Stimulated activated CD8-positive, alpha-beta memory T cell treated with anti-CD3 and anti-CD28 coated beads, Interleukin-2, amount 100 ng/mL, for 48 hours (primary cell): Measurements from ENCODE around the gene CRLF1.

Source experiments
- DNase-seq, 2 donors: peaks; one replicate each; pipeline ENCODE4 v3.0.0-alpha.2; 2020; ENCODE audit warnings: low read depth in 2 of 2

Gene CRLF1

GRCh38 chr19:18606281-18607225 lies at the start of gene CRLF1:
Gene CRLF1, minus strand, starts transcription at chr19:18606799. Its CDS starts 143 bp downstream, at chr19:18606656.
- no peak for DNase-seq

- DNase-seq: no peak
Measured at GRCh38 chr19:18655173-18655844, 48.7 kb upstream of the CRLF1 start.

- DNase-seq: no peak
Measured at GRCh38 chr19:18654469-18654868, 47.9 kb upstream of the CRLF1 start.

- DNase-seq: no peak
Measured at GRCh38 chr19:18653853-18654252, 47.3 kb upstream of the CRLF1 start.

- no peak for DNase-seq
Measured at GRCh38 chr19:18651733-18652132, 45.1 kb upstream of the CRLF1 start.

- DNase-seq: no peak
Measured at GRCh38 chr19:18651300-18651699, 44.7 kb upstream of the CRLF1 start.

- no peak for DNase-seq
Measured at GRCh38 chr19:18650468-18651041, 44.0 kb upstream of the CRLF1 start.

- no peak for DNase-seq
Measured at GRCh38 chr19:18650021-18650390, 43.4 kb upstream of the CRLF1 start.

- no peak for DNase-seq
Measured at GRCh38 chr19:18649371-18650020, 42.9 kb upstream of the CRLF1 start.

GRCh38 chr19:18648973-18649315 lies 42.3 kb upstream of the CRLF1 start:
- DNase-seq: no peak

- no peak for DNase-seq
Measured at GRCh38 chr19:18647807-18648206, 41.2 kb upstream of the CRLF1 start.

- no peak for DNase-seq
Measured at GRCh38 chr19:18647371-18647767, 40.8 kb upstream of the CRLF1 start.

GRCh38 chr19:18646535-18647370 lies 40.2 kb upstream of the CRLF1 start:
- DNase-seq: no peak

- no peak for DNase-seq
Measured at GRCh38 chr19:18645035-18645511, 38.5 kb upstream of the CRLF1 start.

GRCh38 chr19:18644196-18645034 lies 37.8 kb upstream of the CRLF1 start:
- DNase-seq: no peak

GRCh38 chr19:18639706-18640243 lies 33.2 kb upstream of the CRLF1 start:
- no peak for DNase-seq

GRCh38 chr19:18637673-18638630 lies 31.4 kb upstream of the CRLF1 start:
- no peak for DNase-seq

- no peak for DNase-seq
Measured at GRCh38 chr19:18636969-18637629, 30.5 kb upstream of the CRLF1 start, which contains the start of gene KLHL26. Gene KLHL26, plus strand, starts transcription at chr19:18637028. Its CDS starts 27 bp downstream, at chr19:18637055.
